Activated CD4-positive, alpha-beta T cell treated with anti-CD3 and anti-CD28 coated beads for 24 hours (primary cell): Measurements from ENCODE around the gene ATAT1.

Source experiments
- DNase-seq, 2 donors: peaks; one replicate each; pipeline ENCODE4 v3.0.0-alpha.2; 2020; ENCODE audit warnings: low read depth in 2 of 2

Gene ATAT1

GRCh38 chr6:30626484-30627366 lies at the start of gene ATAT1:
Gene ATAT1, plus strand, starts transcription at chr6:30626874.
- peak; percentile 84 for DNase-seq

- no peak for DNase-seq
Measured at GRCh38 chr6:30578051-30578450, 48.6 kb upstream of the ATAT1 start.

GRCh38 chr6:30583921-30584320 lies 42.8 kb upstream of the ATAT1 start:
- no peak for DNase-seq

- DNase-seq: no peak
Measured at GRCh38 chr6:30589754-30590358, 36.8 kb upstream of the ATAT1 start.

GRCh38 chr6:30590509-30590908 lies 36.2 kb upstream of the ATAT1 start:
- no peak for DNase-seq

- no peak for DNase-seq
Measured at GRCh38 chr6:30591008-30591407, 35.7 kb upstream of the ATAT1 start.

- no peak for DNase-seq
Measured at GRCh38 chr6:30592287-30592686, 34.4 kb upstream of the ATAT1 start.

GRCh38 chr6:30597315-30598144 lies 29.1 kb upstream of the ATAT1 start:
- DNase-seq: peak; percentile 70 to 81

- no peak for DNase-seq
Measured at GRCh38 chr6:30598912-30599624, 27.6 kb upstream of the ATAT1 start.

- no peak for DNase-seq
Measured at GRCh38 chr6:30599625-30600324, 26.9 kb upstream of the ATAT1 start.

- no peak for DNase-seq
Measured at GRCh38 chr6:30600451-30600961, 26.2 kb upstream of the ATAT1 start.

GRCh38 chr6:30601436-30601814 lies 25.2 kb upstream of the ATAT1 start:
- DNase-seq: no peak

- no peak for DNase-seq
Measured at GRCh38 chr6:30601815-30602641, 24.6 kb upstream of the ATAT1 start.

- no peak for DNase-seq
Measured at GRCh38 chr6:30603961-30604360, 22.7 kb upstream of the ATAT1 start.

GRCh38 chr6:30610065-30610464 lies 16.6 kb upstream of the ATAT1 start:
- no peak for DNase-seq

GRCh38 chr6:30611150-30611855 lies 15.4 kb upstream of the ATAT1 start:
- no peak for DNase-seq

GRCh38 chr6:30611856-30612194 lies 14.8 kb upstream of the ATAT1 start:
- no peak for DNase-seq

GRCh38 chr6:30612213-30612612 lies 14.5 kb upstream of the ATAT1 start:
- DNase-seq: no peak

- DNase-seq: no peak
Measured at GRCh38 chr6:30612687-30613248, 13.9 kb upstream of the ATAT1 start.
